ENCODE measurements around the gene CARS1.
"Not testable (repeated sequence)": the region's sequence is repeated elsewhere in the genome, so short reads cannot be mapped to it uniquely, and the experiment has no call there.

Gene CARS1

GRCh38 chr11:3089236-3090061 is 32.2 kb upstream of the CARS1 start:
- DNase-seq: no peak

GRCh38 chr11:3088806-3089205 is 31.6 kb upstream of the CARS1 start:
- DNase-seq: no peak

- DNase-seq: no peak
These were observed 30.9 kb upstream of the CARS1 start for GRCh38 chr11:3087821-3088800.

GRCh38 chr11:3087373-3087772 is 30.1 kb upstream of the CARS1 start:
- no peak for DNase-seq

- no peak for DNase-seq
These were observed 29.5 kb upstream of the CARS1 start for GRCh38 chr11:3086671-3087150.

GRCh38 chr11:3086114-3086513 is 28.9 kb upstream of the CARS1 start:
- DNase-seq: no peak

- no peak for DNase-seq
These were observed 27.8 kb upstream of the CARS1 start for GRCh38 chr11:3085052-3085451.

GRCh38 chr11:3083321-3083720 is 26.1 kb upstream of the CARS1 start:
- DNase-seq: no peak

- no peak for DNase-seq
These were observed 24.1 kb upstream of the CARS1 start for GRCh38 chr11:3081386-3081751.

GRCh38 chr11:3080733-3081385 is 23.6 kb upstream of the CARS1 start:
- no peak for DNase-seq

GRCh38 chr11:3080104-3080503 is 22.9 kb upstream of the CARS1 start:
- no peak for DNase-seq

- DNase-seq: no peak
These were observed 20.7 kb upstream of the CARS1 start for GRCh38 chr11:3077846-3078440.

- DNase-seq: no peak
These were observed 20.1 kb upstream of the CARS1 start for GRCh38 chr11:3077189-3077836.

GRCh38 chr11:3074912-3075589 is 17.8 kb upstream of the CARS1 start:
- no peak for DNase-seq

- DNase-seq: peak; percentile 42 to 68
These were observed 15.8 kb upstream of the CARS1 start for GRCh38 chr11:3073029-3073435.

- DNase-seq: no peak
These were observed 12.2 kb upstream of the CARS1 start for GRCh38 chr11:3069425-3069824.

GRCh38 chr11:3066308-3066707 is 9.1 kb upstream of the CARS1 start:
- not testable (repeated sequence) for DNase-seq

GRCh38 chr11:3064709-3065108 is 7.5 kb upstream of the CARS1 start:
- DNase-seq: not testable (repeated sequence)

GRCh38 chr11:3063876-3064275 is 6.7 kb upstream of the CARS1 start:
- DNase-seq: not testable (repeated sequence)

GRCh38 chr11:3063432-3063831 is 6.2 kb upstream of the CARS1 start:
- DNase-seq: not testable (repeated sequence)

GRCh38 chr11:3060436-3061025 is 3.3 kb upstream of the CARS1 start:
- no peak for DNase-seq
